Measurements from ENCODE around the gene CPNE1.

Gene CPNE1

DNA sequence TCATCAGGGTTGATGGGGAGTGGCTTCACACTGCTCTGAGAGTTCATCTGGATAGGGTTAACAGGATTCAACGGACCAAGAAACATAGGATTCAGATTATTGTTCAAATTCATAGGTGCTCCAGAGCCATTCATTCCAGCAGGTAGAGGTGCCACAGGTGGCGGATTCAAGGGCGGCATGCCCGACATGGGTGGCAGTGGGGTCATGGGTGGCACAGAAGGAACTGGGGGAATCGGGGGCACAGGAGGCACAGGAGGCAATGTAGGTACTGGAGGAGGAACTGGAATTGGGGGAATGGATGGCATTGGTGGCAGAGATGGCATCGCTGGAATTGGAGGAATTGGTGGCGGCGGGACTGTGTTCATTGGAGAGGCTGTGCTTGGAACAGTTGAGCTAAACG is 10.3 kb downstream of the CPNE1 start:
- DNase-seq (ENCODE audit: low read depth, low spot score): no peak

DNA sequence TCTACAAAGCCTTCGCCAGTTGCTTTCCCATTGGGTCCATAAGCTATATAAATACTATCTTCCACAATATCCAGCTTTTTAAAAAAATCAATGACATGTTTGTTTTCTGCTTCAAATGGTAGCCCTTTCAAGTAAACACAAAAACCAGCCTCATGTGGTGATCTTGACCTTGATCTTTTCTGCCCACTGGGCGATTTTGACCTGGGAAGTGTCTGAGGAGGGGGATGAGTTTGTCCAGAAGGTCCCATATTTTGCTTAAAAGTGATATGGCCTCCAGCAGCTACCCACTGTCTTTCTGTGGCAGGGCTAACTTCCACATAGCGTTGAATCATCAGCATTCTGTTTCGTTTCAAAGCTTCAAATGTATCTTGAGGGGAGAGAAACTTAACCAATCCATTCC is 10.8 kb downstream of the CPNE1 start:
- DNase-seq (ENCODE audit: low read depth, low spot score): no peak

GRCh38 chr20:35653430-35653734 is 11.3 kb downstream of the CPNE1 start:
- DNase-seq (ENCODE audit: low read depth, low spot score): no peak

DNA sequence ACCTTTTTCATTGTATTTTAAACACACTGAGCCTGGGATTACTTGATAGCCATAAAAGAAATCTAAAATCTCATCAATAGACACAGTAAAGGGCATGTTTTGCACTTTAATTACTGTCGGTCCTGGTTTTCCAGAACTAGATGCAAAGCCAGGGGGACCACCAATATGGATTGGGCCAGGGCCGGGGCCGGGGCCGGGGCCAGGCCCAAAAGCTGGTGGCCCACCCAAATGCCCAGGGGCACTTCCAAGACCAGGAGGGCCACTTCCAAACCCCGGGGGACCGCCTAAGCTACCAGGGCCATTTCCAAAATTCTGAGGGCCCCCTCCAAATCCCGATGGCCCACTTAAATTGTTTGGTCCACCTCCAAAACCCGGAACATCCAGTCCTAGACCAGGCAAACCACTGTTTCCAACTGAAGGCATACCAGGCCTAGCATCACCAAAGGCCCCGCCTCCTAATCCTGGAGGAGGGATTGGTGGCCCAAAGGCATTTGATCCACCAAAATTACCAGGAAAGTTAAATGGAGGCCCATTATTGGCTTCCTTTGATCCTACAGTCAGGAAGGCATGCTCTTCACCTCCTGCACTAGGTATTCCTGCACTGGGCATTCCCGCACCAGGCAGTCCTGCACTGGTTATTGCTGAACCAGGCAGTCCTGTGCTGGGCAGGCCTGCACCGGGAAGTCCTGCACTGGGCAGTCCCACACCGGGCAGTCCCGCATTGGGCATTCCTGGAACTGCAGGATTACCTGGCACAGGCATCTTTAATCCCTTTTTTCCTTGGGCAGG is 11.9 kb downstream of the CPNE1 start:
- DNase-seq (ENCODE audit: low read depth, low spot score): no peak

DNA sequence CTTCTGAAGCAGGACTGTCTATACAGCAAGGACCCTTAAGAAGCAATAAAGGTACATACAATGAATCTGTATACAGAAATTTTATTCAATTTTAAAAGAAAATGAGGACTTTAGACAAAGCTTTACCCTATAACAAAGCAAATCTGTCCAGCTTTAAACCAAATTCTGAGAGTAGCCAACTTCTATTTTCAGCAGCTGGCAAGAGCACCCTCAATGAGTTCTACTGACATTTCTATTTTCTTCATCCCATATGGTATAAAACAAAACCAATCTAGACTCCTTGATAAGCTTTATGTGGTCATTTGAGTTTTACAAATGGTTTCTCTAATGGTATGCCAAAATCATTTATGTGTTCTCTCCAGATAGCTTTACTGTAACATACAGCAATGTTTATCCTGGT is 12.7 kb downstream of the CPNE1 start:
- DNase-seq (ENCODE audit: low read depth, low spot score): no peak

- no peak for DNase-seq (ENCODE audit: low read depth, low spot score)
Measured at GRCh38 chr20:35650632-35651031, 14.1 kb downstream of the CPNE1 start.

- DNase-seq (ENCODE audit: low read depth, low spot score): no peak
Measured at GRCh38 chr20:35648836-35649235, 15.9 kb downstream of the CPNE1 start.

- DNase-seq (ENCODE audit: low read depth, low spot score): no peak
Measured at GRCh38 chr20:35644806-35645205, 19.9 kb downstream of the CPNE1 start.

GRCh38 chr20:35643045-35643444 is 21.7 kb downstream of the CPNE1 start:
- DNase-seq (ENCODE audit: low read depth, low spot score): no peak

- DNase-seq (ENCODE audit: low read depth, low spot score): no peak
Measured at GRCh38 chr20:35641743-35642142, 23.0 kb downstream of the CPNE1 start.

DNA sequence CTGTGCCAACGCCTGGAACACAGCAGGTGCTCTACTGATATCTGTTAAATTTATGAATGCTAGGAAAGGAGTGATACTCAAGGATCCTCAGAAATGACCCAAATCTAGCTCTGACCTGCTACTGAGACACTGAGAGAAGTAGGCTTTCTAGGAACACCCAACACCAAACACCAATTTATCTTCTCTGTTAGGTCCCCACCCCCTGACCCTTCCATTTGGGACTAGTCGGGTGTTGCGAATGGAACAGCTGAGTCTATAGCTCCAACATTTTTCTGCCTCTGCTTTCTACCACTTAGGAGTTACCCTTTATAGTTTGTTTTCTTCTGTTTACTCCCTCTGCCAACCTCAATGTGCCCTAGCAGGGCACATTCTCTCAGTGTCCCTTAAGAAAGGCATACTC is 24.0 kb downstream of the CPNE1 start:
- no peak for DNase-seq (ENCODE audit: low read depth, low spot score)

DNA sequence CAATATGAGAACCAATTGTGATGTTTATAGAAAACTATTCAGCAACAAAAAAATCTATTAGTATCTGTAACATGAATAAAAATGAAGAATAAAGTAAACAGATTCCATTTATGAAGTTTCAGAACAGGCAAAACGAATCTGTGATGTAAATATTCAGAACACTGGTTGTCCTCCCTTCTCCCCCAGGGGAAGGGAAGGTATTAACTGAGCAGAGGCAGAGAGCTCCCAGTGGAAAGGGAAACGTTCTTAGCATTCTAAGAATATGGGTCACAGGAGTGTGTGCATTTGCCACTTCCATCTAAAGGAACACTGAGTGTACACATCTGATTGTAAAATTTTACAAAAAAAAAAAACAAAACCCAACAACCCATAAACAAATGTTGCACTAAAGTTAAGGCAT is 25.9 kb downstream of the CPNE1 start:
- DNase-seq (ENCODE audit: low read depth, low spot score): no peak

DNA sequence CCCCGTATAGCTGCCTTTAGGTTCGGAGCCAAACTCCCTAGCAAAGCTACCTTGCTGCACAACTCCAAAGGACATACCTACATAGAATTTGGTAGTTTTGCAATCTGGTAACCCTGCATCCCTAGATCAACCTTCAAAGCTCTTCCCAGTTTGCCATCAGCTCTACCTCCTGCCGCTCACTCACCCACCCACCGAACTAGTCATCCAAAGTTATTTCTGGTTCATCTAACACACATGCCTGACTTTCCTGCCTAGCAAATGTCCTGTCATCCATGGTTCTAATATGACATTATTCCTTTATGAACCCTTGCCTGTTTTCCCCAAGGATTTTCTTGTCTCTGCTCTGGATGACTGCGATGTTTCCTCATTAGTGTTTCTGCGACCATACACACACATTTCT is 27.4 kb downstream of the CPNE1 start:
- no peak for DNase-seq (ENCODE audit: low read depth, low spot score)

- no peak for DNase-seq (ENCODE audit: low read depth, low spot score)
Measured at GRCh38 chr20:35636095-35636494, 28.6 kb downstream of the CPNE1 start.

DNA sequence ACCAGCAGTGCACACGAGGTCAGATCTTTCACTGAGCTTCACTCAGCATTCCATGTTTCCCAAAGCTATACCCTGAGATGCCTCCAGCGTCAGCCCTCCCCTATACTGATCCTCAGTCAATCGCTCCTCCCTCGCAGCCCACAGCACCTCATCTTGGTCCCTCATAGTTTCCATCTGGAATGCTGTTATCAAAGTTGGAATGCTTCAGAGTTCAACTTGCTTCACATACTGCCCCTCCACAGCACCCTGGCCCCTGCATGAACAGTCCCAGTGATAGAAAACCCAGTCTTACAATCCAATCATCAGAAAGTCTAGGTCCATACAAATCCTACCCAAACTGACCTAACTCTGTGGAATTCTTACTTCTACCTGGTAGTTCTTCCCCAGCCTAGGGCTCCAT is 29.0 kb downstream of the CPNE1 start:
- DNase-seq (ENCODE audit: low read depth, low spot score): no peak

GRCh38 chr20:35632539-35633115 is 32.1 kb downstream of the CPNE1 start:
- DNase-seq (ENCODE audit: low read depth, low spot score): no peak

DNA sequence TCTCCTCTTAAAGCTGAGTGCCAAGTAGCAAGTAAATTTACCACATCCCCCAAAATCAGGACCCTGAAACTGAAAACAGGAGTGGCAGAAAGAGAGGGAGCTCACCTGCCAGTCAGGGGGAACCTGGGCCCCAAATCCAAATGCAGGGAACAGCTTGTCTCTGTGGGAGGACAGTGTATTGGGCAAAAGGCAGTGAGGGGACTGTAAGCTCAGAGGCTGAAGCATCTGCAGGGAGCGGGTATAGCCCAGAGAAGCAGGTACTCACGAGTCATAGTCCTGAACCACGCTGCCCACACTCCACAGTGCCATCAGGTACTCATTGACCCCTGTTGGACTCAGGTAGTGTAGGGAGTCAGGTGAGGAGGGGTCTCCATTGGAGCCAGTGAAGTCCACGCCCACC is 34.1 kb downstream of the CPNE1 start:
- DNase-seq (ENCODE audit: low read depth, low spot score): no peak

GRCh38 chr20:35629427-35630145 is 35.1 kb downstream of the CPNE1 start:
- no peak for DNase-seq (ENCODE audit: low read depth, low spot score)

GRCh38 chr20:35627121-35627520 is 37.6 kb downstream of the CPNE1 start:
- no peak for DNase-seq (ENCODE audit: low read depth, low spot score)

DNA sequence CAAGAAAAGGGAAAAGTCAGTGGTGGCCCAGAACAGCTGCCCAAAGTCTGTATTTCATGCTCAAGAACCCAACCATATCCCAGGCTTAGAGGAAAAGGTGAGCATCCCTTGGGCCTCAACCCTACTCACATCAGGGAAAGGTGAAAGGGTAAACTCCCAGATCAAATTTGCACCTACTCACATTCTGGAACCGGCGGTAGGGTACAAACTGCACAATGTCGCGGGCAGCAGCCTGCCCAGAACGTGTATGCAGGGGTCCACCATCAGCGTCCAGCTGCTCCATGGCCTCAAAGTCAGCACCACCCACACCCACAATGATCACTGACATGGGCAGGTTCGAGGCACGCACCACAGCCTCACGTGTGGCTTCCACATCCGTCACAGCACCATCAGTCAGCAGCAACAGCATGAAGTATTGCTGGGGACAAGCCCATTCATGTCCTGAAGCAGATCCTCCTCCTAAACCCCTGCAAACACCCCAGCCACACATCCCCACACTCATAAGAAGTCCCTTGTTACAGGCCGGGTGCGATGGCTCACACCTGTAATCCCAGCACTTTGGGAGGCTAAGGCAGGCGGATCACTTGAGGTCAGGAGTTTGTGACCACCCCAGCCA is 38.2 kb downstream of the CPNE1 start:
- no peak for DNase-seq (ENCODE audit: low read depth, low spot score)

DNA sequence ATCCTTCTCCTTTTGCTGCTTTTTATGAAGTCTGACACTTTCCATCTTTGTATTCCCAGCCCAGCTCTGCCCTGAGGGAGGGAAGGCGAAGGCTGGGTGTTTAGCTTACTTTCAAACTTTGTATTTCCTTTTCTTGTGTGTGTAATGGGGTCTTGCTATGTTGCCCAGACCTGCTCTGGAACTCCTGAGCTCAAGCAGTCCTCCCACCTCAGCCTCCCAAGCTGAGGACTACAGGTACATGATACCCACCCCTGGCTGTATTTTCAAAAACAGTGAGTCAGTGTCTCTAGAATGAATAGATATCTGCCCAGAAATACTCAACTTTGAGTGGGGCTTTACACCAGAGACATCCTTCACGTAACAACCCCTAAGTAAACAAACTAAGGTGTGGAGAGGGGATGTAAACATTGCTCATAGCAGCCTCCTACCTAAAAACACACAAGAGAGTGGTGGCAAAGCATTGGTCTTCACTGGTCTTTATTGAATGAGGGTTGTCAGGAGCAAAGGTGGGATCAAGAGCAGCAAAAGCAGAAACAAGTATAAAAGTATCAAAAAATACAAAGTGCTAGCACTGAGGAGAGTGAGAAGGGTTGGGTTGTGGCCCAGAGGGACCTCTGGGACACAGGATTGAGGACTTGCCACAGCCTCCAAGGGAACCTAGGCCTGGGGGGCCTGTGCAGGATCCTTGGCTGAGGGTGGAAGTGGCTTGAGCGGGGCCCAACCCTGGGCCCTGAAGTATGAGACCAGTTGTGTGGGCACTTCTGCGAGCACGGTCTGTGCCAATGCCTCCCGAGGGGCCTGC is 38.9 kb downstream of the CPNE1 start:
- no peak for DNase-seq (ENCODE audit: low read depth, low spot score)

GRCh38 chr20:35621560-35621946 is 43.1 kb downstream of the CPNE1 start:
- DNase-seq (ENCODE audit: low read depth, low spot score): no peak
